GM15510 (cell line): ENCODE measurements around the gene CENPC.

Experiments used
- POLR2A ChIP-seq: IDR thresholded peaks from 3 replicates; pipeline ENCODE4 v1.6.1; 2011; ENCODE audit warnings: borderline replicate concordance; ENCODE audit not compliant: insufficient read length; ENCODE audit errors: extremely low read depth

CENPC gene

GRCh38 chr4:67545199-67546003, at the start of gene CENPC:
TSS of gene CENPC (minus strand) at chr4:67545503. CDS start at chr4:67545355, 148 bp downstream.
- TF ChIP-seq POLR2A = peak; percentile 92

DNA sequence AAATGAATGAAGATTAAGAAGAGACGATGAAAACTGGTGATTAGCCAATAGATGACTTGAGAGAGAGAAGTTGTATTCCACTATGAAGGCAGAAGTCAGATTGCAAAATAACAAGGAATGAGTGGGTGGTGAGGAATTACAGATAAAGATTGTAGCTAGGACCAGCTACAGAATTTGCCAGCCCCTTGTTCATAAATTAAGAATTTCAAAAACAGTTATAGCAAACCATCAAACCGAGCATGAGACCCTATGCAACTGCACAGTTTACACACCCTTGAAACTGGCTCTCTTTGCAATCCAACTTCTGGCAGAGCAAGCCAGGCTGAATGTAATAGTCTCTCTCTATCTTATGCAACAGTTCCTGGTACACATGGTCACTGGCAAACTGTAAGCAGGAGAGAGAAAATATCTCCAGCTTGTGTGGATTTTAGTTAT, 48.5 kb upstream of the CENPC start:
- no peak for TF ChIP-seq POLR2A

- TF ChIP-seq POLR2A = no peak
Measured at GRCh38 chr4:67587156-67587555, 41.9 kb upstream of the CENPC start.

GRCh38 chr4:67584496-67584895, 39.2 kb upstream of the CENPC start:
- TF ChIP-seq POLR2A = no peak

- no peak for TF ChIP-seq POLR2A
Measured at GRCh38 chr4:67581913-67582312, 36.6 kb upstream of the CENPC start.

GRCh38 chr4:67581208-67581857, 36.0 kb upstream of the CENPC start:
- no peak for TF ChIP-seq POLR2A

GRCh38 chr4:67580577-67580976, 35.3 kb upstream of the CENPC start:
- TF ChIP-seq POLR2A = no peak

- TF ChIP-seq POLR2A = no peak
Measured at GRCh38 chr4:67576538-67576937, 31.2 kb upstream of the CENPC start.

DNA sequence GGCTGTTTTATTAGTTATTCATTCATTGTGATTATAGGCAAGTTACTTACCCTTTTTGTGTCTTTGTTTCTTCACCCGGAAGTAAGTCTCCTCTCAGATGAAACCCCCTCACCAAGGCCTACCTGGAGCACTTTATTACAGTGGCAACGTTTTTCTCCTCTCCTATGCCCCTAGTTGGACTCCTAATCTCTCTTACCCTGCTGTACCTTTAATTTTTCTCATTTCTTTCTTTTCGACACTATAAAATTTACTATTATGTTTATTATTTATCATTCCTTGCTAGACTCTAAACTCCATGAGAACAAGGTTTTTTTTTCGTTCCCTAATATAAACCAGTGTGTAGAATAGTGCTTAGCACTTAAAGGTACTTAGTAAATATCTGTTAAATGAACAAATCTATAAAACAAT, 30.8 kb upstream of the CENPC start:
- TF ChIP-seq POLR2A = no peak

DNA sequence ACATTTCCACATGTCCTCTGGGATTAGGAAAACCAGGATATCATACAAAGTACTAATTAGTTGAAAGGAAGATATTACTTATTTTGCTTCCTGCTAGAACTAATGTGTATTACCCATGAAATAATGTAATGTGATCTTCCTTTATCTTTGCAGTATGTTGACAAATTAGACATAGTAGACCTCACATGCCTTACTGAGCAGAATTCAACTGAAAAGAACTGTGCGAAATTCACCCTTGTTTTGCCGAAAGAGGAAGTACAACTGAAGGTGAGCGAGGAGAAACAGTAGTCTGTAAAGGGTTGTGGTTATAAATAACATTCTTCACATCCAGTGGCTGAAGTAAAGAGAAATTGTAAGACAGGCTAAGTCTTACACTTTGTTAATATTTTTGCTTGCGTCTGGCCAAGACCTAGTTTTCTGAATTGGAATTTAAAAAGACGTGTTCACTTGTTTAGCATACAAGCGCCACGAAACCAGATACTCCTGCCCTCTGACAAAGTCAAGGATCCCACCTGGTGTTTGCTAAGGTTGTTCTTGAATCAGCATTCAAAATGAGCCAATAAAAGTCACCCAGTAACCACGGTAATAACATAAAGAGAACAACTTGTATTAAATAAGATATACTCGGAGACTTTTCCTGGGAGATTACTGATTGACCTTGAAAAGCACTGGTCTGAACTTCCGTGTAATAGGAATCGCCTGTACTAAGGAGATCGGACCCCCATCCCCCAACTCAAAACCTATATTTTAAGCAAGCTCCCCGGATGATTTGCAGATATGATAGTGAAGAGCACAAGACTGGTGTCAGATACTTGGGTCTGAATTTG, 30.1 kb upstream of the CENPC start:
- no peak for TF ChIP-seq POLR2A

DNA sequence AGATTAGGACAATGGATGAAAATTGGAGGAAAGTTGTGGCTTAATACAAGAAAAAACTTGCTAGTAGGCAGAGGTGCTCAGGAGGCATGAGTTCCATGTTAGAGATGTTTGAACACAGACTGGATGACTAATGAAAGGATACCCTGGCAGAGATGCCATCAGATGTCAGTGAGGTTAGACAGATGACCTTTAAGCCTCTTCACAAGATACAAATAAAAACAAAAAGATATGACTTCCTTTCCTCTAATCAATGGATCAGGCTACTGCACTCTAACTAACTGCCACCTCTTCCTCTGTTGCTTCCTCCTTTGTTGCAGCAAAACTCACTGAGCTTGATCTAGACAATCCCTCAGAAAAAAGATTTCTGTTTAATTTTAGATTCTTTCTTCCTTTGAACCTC, 27.9 kb upstream of the CENPC start:
- no peak for TF ChIP-seq POLR2A

- TF ChIP-seq POLR2A = no peak
Measured at GRCh38 chr4:67571975-67572374, 26.7 kb upstream of the CENPC start.

DNA sequence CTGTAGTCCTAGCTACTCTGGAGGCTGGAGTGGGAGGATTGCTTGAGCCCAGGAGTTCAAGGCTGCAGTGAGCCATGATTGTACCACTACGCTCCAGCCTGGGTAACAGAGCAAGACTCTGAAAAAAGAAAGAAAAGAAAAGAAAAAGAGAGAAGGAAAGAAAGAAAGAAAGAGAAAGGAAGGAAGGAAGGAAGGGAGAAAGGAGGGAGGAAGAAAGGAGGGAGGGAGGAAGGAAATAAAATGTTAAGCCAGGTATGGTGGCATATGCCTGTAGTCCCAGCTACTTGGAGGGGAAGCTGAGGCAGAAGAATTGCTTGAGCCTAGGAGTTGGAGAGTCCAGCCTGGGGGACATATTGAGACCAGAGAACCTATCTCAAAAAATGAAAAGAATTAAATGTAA, 25.2 kb upstream of the CENPC start:
- TF ChIP-seq POLR2A = no peak

- no peak for TF ChIP-seq POLR2A
Measured at GRCh38 chr4:67568820-67569219, 23.5 kb upstream of the CENPC start.

- no peak for TF ChIP-seq POLR2A
Measured at GRCh38 chr4:67566335-67566734, 21.0 kb upstream of the CENPC start.

DNA sequence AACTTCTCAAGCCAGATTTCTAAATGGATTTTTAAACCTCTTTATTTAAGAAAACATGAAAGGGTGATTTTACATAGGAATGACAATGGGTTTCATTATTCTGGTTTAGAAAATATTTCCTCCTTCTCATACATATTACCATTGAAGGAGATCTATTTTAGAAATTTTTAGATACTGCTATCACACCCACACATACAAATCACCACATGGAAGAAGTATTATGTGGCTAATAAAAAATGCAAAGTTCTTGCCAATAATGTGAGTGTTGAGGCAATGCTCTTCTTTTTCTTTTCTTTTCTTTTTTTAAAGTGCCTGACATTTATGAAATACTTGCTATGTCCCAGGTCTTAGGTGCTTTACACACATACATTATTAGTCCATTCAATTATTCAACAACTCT, 20.0 kb upstream of the CENPC start:
- no peak for TF ChIP-seq POLR2A

- TF ChIP-seq POLR2A = no peak
Measured at GRCh38 chr4:67558493-67558892, 13.2 kb upstream of the CENPC start, which contains the start of gene STAP1. TSS of gene STAP1 (plus strand) at chr4:67558727. CDS start at chr4:67558810, 83 bp downstream.
